K562 (cell line): Measurements from ENCODE around the gene SLC1A4. TPM values are rescaled to one million over a fixed set of nuclear protein-coding genes. Genes with fewer than 3 reads are reported as not detected.

Source experiments
- ATAC-seq: fragments of 200-7000 bp; cut with Tn5 transposase; 3 replicates; pipeline ENCODE4 v1.9.1; 2020; ENCODE audit warnings: moderate library complexity
- BruUV-seq: library from RNA; stranded (reverse); fragments of 400-500 nt; replicated peaks from 2 replicates; lab custom pipeline; 2021; lab: Mats Ljungman, UMichigan
- CTCF ChIA-PET: fragments of 300-600 bp; formaldehyde crosslinking; extraction: SDS; loops from one replicate; lab custom pipeline; 2021; ENCODE audit warnings: low intra/inter-chr PET ratio; lab: Yijun Ruan, JAX
- POLR2A ChIA-PET: fragments of 300-600, 350-650 bp; sonication (Branson Sonifier 250); formaldehyde crosslinking; extraction: SDS; loops from one replicate; lab custom pipeline; 2021; ENCODE audit warnings: antibody characterized with exemption, inconsistent platforms; lab: Yijun Ruan, JAX
- DNase-seq, 4 experiments: peaks; one replicate each; pipeline versions ENCODE4 v3.0.0 to v3.0.0-alpha.2; 2011 to 2018; ENCODE audit warnings: low spot score in 3 of 4, mixed read lengths in 3 of 4; ENCODE audit errors: extremely low read depth in 1 of 4
- FAIRE-seq: peaks from 2 replicates; lab custom pipeline; 2011; peaks lifted over from hg19 to GRCh38; lab: Jason Lieb, UNC
- H2AFZ ChIP-seq: 2 replicates; pipeline ENCODE4 v1.6.0; 2011; ENCODE audit warnings: low read depth, low read length, control low read depth, inconsistent platforms
- H3K27ac ChIP-seq: fragments of 200-600 bp; 3 replicates; pipeline ENCODE4 v1.8.0; 2011; ENCODE audit warnings: low read depth, mild to moderate bottlenecking, control low read depth, inconsistent platforms, low read length, moderate library complexity, mixed read lengths; ENCODE audit errors: extremely low read depth
- H3K27me3 ChIP-seq, 2 experiments: fragments of 300-600 bp in 1 of 2; 2 replicates in 1 of 2; 3 replicates in 1 of 2; pipeline versions ENCODE4 v1.6.0 to v1.8.0; 2011; ENCODE audit warnings: inconsistent platforms in 2 of 2, low read length in 2 of 2, mild to moderate bottlenecking in 1 of 2, mixed read lengths in 1 of 2, moderate library complexity in 1 of 2; ENCODE audit not compliant: control insufficient read depth in 2 of 2, insufficient read depth in 2 of 2
- H3K36me3 ChIP-seq: fragments of 300-600 bp; 3 replicates; pipeline ENCODE4 v1.8.0; 2011; ENCODE audit warnings: mild to moderate bottlenecking, low read length, inconsistent platforms; ENCODE audit not compliant: control insufficient read depth, insufficient read depth
- H3K4me1 ChIP-seq, 2 experiments: fragments of 200-600 bp in 1 of 2; replicated peaks in 1 of 2; 2 replicates in 1 of 2; 3 replicates in 1 of 2; pipeline versions ENCODE4 v1.5.1 to v1.8.0; 2011; ENCODE audit warnings: inconsistent platforms in 2 of 2, low read length in 2 of 2, mild to moderate bottlenecking in 1 of 2, mixed read lengths in 1 of 2, moderate library complexity in 1 of 2; ENCODE audit not compliant: control insufficient read depth in 2 of 2, insufficient read depth in 2 of 2
- H3K4me2 ChIP-seq: 2 replicates; pipeline ENCODE4 v1.6.1; 2011; ENCODE audit warnings: low read length, control low read depth, inconsistent platforms, mixed read lengths; ENCODE audit not compliant: insufficient read depth
- H3K4me3 ChIP-seq: fragments of 200-600 bp; sonication (generic), shearing (Covaris generic); 2 replicates; pipeline ENCODE4 v1.5.1; 2016; ENCODE audit warnings: control low read depth, inconsistent platforms
- H3K79me2 ChIP-seq: fragments of 200-600 bp; 3 replicates; pipeline ENCODE4 v1.8.0; 2011; ENCODE audit warnings: low read length, inconsistent platforms; ENCODE audit not compliant: control insufficient read depth, insufficient read depth
- H3K9ac ChIP-seq, 2 experiments: 2 replicates each; pipeline versions ENCODE4 v1.6.0 to v1.6.1; 2011; ENCODE audit warnings: low read depth in 2 of 2, low read length in 2 of 2, control low read depth in 1 of 2, inconsistent platforms in 1 of 2, mild to moderate bottlenecking in 1 of 2, mixed read lengths in 1 of 2; ENCODE audit not compliant: insufficient read depth in 1 of 2
- H3K9me1 ChIP-seq: one replicate; pipeline ENCODE4 v1.6.0; 2011; ENCODE audit warnings: inconsistent platforms, mild to moderate bottlenecking, low read length, moderate library complexity; ENCODE audit not compliant: control insufficient read depth, insufficient read depth
- H3K9me3 ChIP-seq: replicated peaks from 2 replicates; pipeline ENCODE4 v1.5.1; 2011; ENCODE audit warnings: low read depth, low read length, inconsistent platforms; ENCODE audit not compliant: control insufficient read depth, insufficient read depth
- H4K20me1 ChIP-seq: replicated peaks from 2 replicates; pipeline ENCODE4 v1.6.1; 2011; ENCODE audit warnings: low read length, inconsistent platforms, mixed read lengths; ENCODE audit not compliant: control insufficient read depth, insufficient read depth
- BDP1 ChIP-seq: IDR thresholded peaks from 3 replicates; pipeline ENCODE4 v1.6.1; 2011; ENCODE audit not compliant: insufficient read length, insufficient read depth
- GTF2E2 ChIP-seq: fragments of 200-800 bp; sonication (Bioruptor generic); IDR thresholded peaks from 2 replicates; pipeline ENCODE4 v1.6.1; 2016; ENCODE audit warnings: missing genetic modification characterization, missing compliant biosample characterization
- HDAC1 ChIP-seq, 2 experiments: fragments of 450-650 bp; IDR thresholded peaks; 2 replicates each; pipeline ENCODE4 v1.6.1; 2016 to 2017; ENCODE audit warnings: inconsistent platforms in 1 of 2, mild to moderate bottlenecking in 1 of 2, moderate library complexity in 1 of 2
- MITF ChIP-seq: IDR thresholded peaks from 2 replicates; pipeline ENCODE4 v1.6.1; 2014; ENCODE audit warnings: antibody characterized with exemption
- MXD1 ChIP-seq: fragments of 250-450 bp; sonication (Bioruptor Pico); IDR thresholded peaks from 2 replicates; pipeline ENCODE4 v1.8.0; 2021; ENCODE audit warnings: borderline replicate concordance, mild to moderate bottlenecking, moderate library complexity; ENCODE audit not compliant: poor library complexity, severe bottlenecking
- PHB ChIP-seq: fragments of 250-450 bp; sonication (Bioruptor Pico); IDR thresholded peaks from 2 replicates; pipeline ENCODE4 v1.5.0; 2021
- SRSF9 ChIP-seq: fragments of 200-400 bp; formaldehyde crosslinking; IDR thresholded peaks from 2 replicates; pipeline ENCODE4 v1.6.1; 2017; ENCODE audit warnings: low read depth, low read length, borderline replicate concordance
- ZNF184 ChIP-seq: sonication (generic); formaldehyde crosslinking; IDR thresholded peaks from 2 replicates; pipeline ENCODE4 v1.5.0; 2020; ENCODE audit warnings: missing genetic modification reagents
- ZNF280A ChIP-seq: fragments of 450-650 bp; IDR thresholded peaks from 2 replicates; pipeline ENCODE4 v1.6.1; 2018; ENCODE audit warnings: mild to moderate bottlenecking, low read depth; ENCODE audit not compliant: partially characterized antibody
- ZNF57 ChIP-seq: fragments of 450-650 bp; formaldehyde crosslinking; IDR thresholded peaks from 2 replicates; pipeline ENCODE4 v1.4.0; 2020; ENCODE audit warnings: mild to moderate bottlenecking, moderate library complexity
- ZNF79 ChIP-seq: fragments of 250-450 bp; sonication (Bioruptor Pico); IDR thresholded peaks from 2 replicates; pipeline ENCODE4 v1.4.0; 2020; ENCODE audit warnings: low read depth, mild to moderate bottlenecking, moderate library complexity
- WGBS: fragments of 100-300 bp; shearing (Covaris generic); methylation state at CpG from one replicate; pipeline ENCODE4 v1.1.6; 2016; ENCODE audit warnings: low coverage, mixed read lengths; ENCODE audit not compliant: insufficient coverage; ENCODE audit errors: missing lambda C conversion rate; 5-methylcytosine and 5-hydroxymethylcytosine counted together
- in situ Hi-C: fragments of 300-500 bp; cut with MboI; formaldehyde crosslinking; loops from 4 replicates; pipeline ENCODE4 v1.15.0; 2018; ENCODE audit warnings: inconsistent platforms, mixed read lengths
- intact Hi-C: fragments of 100-400 bp; cut with micrococcal nuclease; formaldehyde crosslinking; loops from 2 replicates; pipeline ENCODE4 v1.14.2; 2022
- polyA plus RNA-seq, 8 experiments: library from polyadenylated mRNA; depleted of rRNA in 4 of 8; stranded (reverse) in 5 of 8; unstranded in 3 of 8; fragments of >200 nt; fragmentation: Nextera tagmentation in 2 of 8; fragmentation: Illumina TruSeq in 1 of 8; extraction: Ambion mirVana in 2 of 8; extraction: Trizol in 1 of 8; gene quantifications; 2 replicates each; pipeline versions ENCODE4 v1.2.1 to v1.2.3, GENCODE V29; 2011 to 2014; ENCODE audit warnings: inconsistent platforms in 1 of 8, missing spikeins in 1 of 8
- total RNA-seq, 7 experiments: library from RNA; depleted of rRNA in 6 of 7; stranded (reverse); fragments of >200 nt in 6 of 7; fragmentation: Illumina TruSeq in 2 of 7; extraction: Trizol in 2 of 7; gene quantifications; 2 replicates each; pipeline versions ENCODE4 v1.2.1 to v1.2.3, GENCODE V29; 2011 to 2021; ENCODE audit warnings: low replicate concordance in 1 of 7
- TF ChIP-seq, protein P1 (sequence below): sonication (generic); formaldehyde crosslinking; IDR thresholded peaks from 2 replicates; pipeline ENCODE4 v1.8.0; 2022; ENCODE audit warnings: mild to moderate bottlenecking, low read depth, missing genetic modification reagents

Gene SLC1A4
- total and polyA plus RNA-seq, 9 of the 15 experiments (the other 6 are each of a cell fraction or from before 2014, with no cell fraction given) = 4.4 to 24.0 (median 10.9) TPM

DNA sequence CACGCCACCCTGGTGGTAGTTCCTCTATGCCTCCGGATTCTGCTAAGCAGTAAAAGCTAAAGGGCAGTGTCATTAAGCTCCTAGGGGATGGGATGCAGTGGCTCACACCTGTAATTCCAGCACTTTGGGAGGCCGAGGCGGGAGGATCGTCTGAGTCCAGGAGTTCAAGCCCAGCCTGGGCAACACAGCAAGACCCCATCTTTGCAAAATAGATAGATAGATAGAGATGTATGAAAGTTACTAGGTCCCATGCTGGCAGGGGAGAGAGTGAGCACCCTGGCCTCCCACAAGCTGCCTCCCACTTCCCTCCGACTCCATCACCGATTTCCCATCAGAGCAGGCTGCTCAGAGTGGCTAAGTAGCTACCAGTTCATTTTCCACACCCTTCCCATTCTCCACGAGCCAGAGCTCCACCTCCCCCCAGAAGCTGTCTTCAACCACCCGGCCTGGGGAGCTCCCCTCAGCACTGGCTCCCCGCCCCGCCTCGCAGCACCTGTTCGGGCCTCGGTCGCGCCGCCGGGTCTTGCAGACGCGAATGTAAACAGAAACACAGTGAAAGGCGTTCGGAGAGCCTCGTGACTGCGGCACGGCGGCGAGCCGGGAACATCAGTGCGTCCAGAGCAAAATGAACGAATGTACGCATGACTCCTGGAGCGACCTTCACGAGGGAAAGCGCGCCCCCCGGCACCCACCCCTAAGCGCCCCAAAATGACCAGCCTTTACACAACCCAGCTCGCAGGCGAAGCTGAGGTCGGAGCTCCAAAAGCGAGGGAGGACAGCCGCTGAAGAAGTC lies 66.4 kb downstream of the SLC1A4 start (continued):
- TF ChIP-seq ZNF280A (no peak), MITF (peak; percentile 60; the same call in 1 of the 2 replicates)

GRCh38 chr2:65056215-65057053 lies 67.2 kb downstream of the SLC1A4 start, which contains the start of gene CEP68:
Gene CEP68, plus strand, starts transcription at chr2:65056416. Its CDS starts 13,029 bp downstream, at chr2:65069445.
- Histone ChIP-seq H3K27ac (peak within 1 kb of the TSS; percentile 81), H3K4me2 (peak within 1 kb of the TSS; percentile 81), H2AFZ (peak within 1 kb of the TSS; percentile 95), H3K9me3 (no peaks in the 10 kb centered on the region), H3K36me3 (no peaks in the 10 kb centered on the region; the same call in 2 of the 3 replicates), H4K20me1 (peaks cover 10% of the 10 kb centered on the region), H3K4me1 (peaks cover 12 to 29% of the 10 kb centered on the region in 2 experiments; a peak in 4 of 5 replicates), H3K79me2 (peaks cover 21% of the 10 kb centered on the region), H3K9me1 (no peaks in the 10 kb centered on the region), H3K4me3 (peak within 1 kb of the TSS; percentile 73), H3K9ac (peak within 1 kb of the TSS; percentile 64 to 94), H3K27me3 (no peaks in the 10 kb centered on the region)
- ChIA-PET POLR2A (interaction anchor here (0.6 to 2.3 kb wide), 19 partner anchors 8 to 568 kb away, joined by 3 to 9 read pairs (median 3); partner anchors contain the start of genes ACTR2 and RAB1A), CTCF (interaction anchor here (0.6 kb wide), 1 partner anchor 199 kb away, joined by 3 read pairs; no protein-coding TSS in a partner anchor)
- in situ Hi-C loops (no loop called here), intact Hi-C loops (loop anchor here (2.0 kb wide), 2 partner anchors 68 to 172 kb away; partner anchors contain the start of gene SLC1A4)
- ATAC-seq (peak; percentile 98), DNase-seq (peak; percentile 96 to 99 (median 97)), FAIRE-seq (peak; percentile 99)
- no TSS peak for BruUV-seq
- WGBS = under 1% methylated on average over 75 of the region's 99 CpGs
- TF ChIP-seq MXD1 (no peak), ZNF184 (CRISPR knock-in tag) (no peak), HDAC1 (IDR thresholded peaks at IDR 0.05) (peak in 1 of 2 experiments; percentile 49; a peak in 2 of 4 replicates), GTF2E2 (tag) (no peak), PHB (CRISPR knock-in tag) (no peak), ZNF79 (CRISPR knock-in tag) (no peak), BDP1 (no peak), SRSF9 (no peak), ZNF57 (CRISPR knock-in tag) (no peak)
- TF ChIP-seq, protein P1, sequence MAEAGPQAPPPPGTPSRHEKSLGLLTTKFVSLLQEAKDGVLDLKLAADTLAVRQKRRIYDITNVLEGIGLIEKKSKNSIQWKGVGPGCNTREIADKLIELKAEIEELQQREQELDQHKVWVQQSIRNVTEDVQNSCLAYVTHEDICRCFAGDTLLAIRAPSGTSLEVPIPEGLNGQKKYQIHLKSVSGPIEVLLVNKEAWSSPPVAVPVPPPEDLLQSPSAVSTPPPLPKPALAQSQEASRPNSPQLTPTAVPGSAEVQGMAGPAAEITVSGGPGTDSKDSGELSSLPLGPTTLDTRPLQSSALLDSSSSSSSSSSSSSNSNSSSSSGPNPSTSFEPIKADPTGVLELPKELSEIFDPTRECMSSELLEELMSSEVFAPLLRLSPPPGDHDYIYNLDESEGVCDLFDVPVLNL (CRISPR knock-in tag) = 0 out of 2 replicates have a peak, but pooled peaks have one; percentile 55
